Measurements from ENCODE around the gene RTL1.

- TF ChIP-seq, protein P1, sequence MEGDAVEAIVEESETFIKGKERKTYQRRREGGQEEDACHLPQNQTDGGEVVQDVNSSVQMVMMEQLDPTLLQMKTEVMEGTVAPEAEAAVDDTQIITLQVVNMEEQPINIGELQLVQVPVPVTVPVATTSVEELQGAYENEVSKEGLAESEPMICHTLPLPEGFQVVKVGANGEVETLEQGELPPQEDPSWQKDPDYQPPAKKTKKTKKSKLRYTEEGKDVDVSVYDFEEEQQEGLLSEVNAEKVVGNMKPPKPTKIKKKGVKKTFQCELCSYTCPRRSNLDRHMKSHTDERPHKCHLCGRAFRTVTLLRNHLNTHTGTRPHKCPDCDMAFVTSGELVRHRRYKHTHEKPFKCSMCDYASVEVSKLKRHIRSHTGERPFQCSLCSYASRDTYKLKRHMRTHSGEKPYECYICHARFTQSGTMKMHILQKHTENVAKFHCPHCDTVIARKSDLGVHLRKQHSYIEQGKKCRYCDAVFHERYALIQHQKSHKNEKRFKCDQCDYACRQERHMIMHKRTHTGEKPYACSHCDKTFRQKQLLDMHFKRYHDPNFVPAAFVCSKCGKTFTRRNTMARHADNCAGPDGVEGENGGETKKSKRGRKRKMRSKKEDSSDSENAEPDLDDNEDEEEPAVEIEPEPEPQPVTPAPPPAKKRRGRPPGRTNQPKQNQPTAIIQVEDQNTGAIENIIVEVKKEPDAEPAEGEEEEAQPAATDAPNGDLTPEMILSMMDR (IDR thresholded peaks at IDR 0.05) = no peak
- TF ChIP-seq POLR2AphosphoS5 (IDR thresholded peaks at IDR 0.05) = no peak
- TF ChIP-seq POLR2A (IDR thresholded peaks at IDR 0.05) = no peak
These were observed 65.6 kb downstream of the RTL1 start for GRCh38 chr14:100837805-100838350.
